ENCODE data around the gene TRIO. TPM values are rescaled to one million over a fixed set of nuclear protein-coding genes. Genes with fewer than 3 reads are reported as not detected.
"Not testable (repeated sequence)": the region's sequence is repeated elsewhere in the genome, so short reads cannot be mapped to it uniquely, and the experiment has no call there.

TRIO gene
- polyA plus RNA-seq, 1 donor from 2014 or later: 8.5 TPM

GRCh38 chr5:14206028-14206725 is 63.0 kb downstream of the TRIO start:
- Mint-ChIP-seq H3K4me3 (peak overlapping the region in 1 of 4 donors; percentile 42), H3K4me1 (peaks cover 66 to 78% (median 75%) of the 10 kb centered on the region in 3 donors), H3K27ac (peak overlapping the region; percentile 53 to 98 (median 90)), H3K36me3 (no peaks in the 10 kb centered on the region), H3K27me3 (no peaks in the 10 kb centered on the region), H3K9me3 (peaks cover 0 to 2% (median 0%) of the 10 kb centered on the region in 3 donors)

GRCh38 chr5:14207428-14207827 is 64.3 kb downstream of the TRIO start:
- not testable (repeated sequence) for H3K27me3 Mint-ChIP-seq, H3K9me3 Mint-ChIP-seq, H3K36me3 Mint-ChIP-seq
- Mint-ChIP-seq H3K4me1 (peaks cover 63 to 76% (median 68%) of the 10 kb centered on the region in 3 donors), H3K27ac (peak overlapping the region; percentile 90 to 98 (median 95)), H3K4me3 (peak overlapping the region; percentile 45 to 83 (median 74))

- Mint-ChIP-seq H3K36me3 (no peaks in the 10 kb centered on the region), H3K4me3 (peak overlapping the region; percentile 21 to 84 (median 70)), H3K27me3 (no peaks in the 10 kb centered on the region), H3K27ac (peak overlapping the region; percentile 90 to 98 (median 95)), H3K9me3 (no peaks in the 10 kb centered on the region), H3K4me1 (peaks cover 63 to 72% (median 63%) of the 10 kb centered on the region in 3 donors)
Measured at GRCh38 chr5:14208071-14209021, 65.2 kb downstream of the TRIO start.

GRCh38 chr5:14209222-14209822 is 66.2 kb downstream of the TRIO start:
- Mint-ChIP-seq H3K4me1 (peaks cover 53 to 72% (median 61%) of the 10 kb centered on the region in 3 donors), H3K9me3 (no peaks in the 10 kb centered on the region), H3K36me3 (no peaks in the 10 kb centered on the region), H3K27ac (peak overlapping the region; percentile 90 to 98 (median 95)), H3K4me3 (peak overlapping the region; percentile 67 to 84 (median 78)), H3K27me3 (no peaks in the 10 kb centered on the region)

- Mint-ChIP-seq H3K27me3 (no peaks in the 10 kb centered on the region), H3K9me3 (no peaks in the 10 kb centered on the region), H3K4me1 (peaks cover 53 to 72% (median 58%) of the 10 kb centered on the region in 3 donors), H3K36me3 (no peaks in the 10 kb centered on the region), H3K27ac (peak overlapping the region; percentile 90 to 98 (median 95)), H3K4me3 (peak overlapping the region in 3 of 4 donors; percentile 74 to 84 (median 81))
Measured at GRCh38 chr5:14209836-14210235, 66.7 kb downstream of the TRIO start.

- peak overlapping the region; percentile 49 to 88 (median 64) for H3K4me3 Mint-ChIP-seq
- H3K27ac Mint-ChIP-seq: peak overlapping the region; percentile 90 to 98 (median 95)
- no peaks in the 10 kb centered on the region for H3K9me3 Mint-ChIP-seq
- no peaks in the 10 kb centered on the region for H3K36me3 Mint-ChIP-seq
- H3K27me3 Mint-ChIP-seq: no peaks in the 10 kb centered on the region
- peaks cover 49 to 74% (median 57%) of the 10 kb centered on the region in 3 donors for H3K4me1 Mint-ChIP-seq
Measured at GRCh38 chr5:14210729-14211128, 67.6 kb downstream of the TRIO start.

GRCh38 chr5:14211818-14212803 is 69.0 kb downstream of the TRIO start:
- Mint-ChIP-seq H3K27ac (peak overlapping the region; percentile 95 to 98 (median 97)), H3K9me3 (peaks cover 0 to 2% (median 0%) of the 10 kb centered on the region in 3 donors), H3K36me3 (no peaks in the 10 kb centered on the region), H3K27me3 (no peaks in the 10 kb centered on the region), H3K4me3 (peak overlapping the region; percentile 70 to 87 (median 84)), H3K4me1 (peaks cover 57 to 82% (median 63%) of the 10 kb centered on the region in 3 donors)

- Mint-ChIP-seq H3K27ac (peak overlapping the region; percentile 95 to 98 (median 97)), H3K4me3 (peak overlapping the region; percentile 70 to 87 (median 84)), H3K36me3 (no peaks in the 10 kb centered on the region), H3K9me3 (peaks cover 0 to 2% (median 0%) of the 10 kb centered on the region in 3 donors), H3K27me3 (no peaks in the 10 kb centered on the region), H3K4me1 (peaks cover 50 to 83% (median 63%) of the 10 kb centered on the region in 3 donors)
Measured at GRCh38 chr5:14212838-14213237, 69.7 kb downstream of the TRIO start.

GRCh38 chr5:14213253-14213652 is 70.1 kb downstream of the TRIO start:
- H3K27ac Mint-ChIP-seq: peak overlapping the region; percentile 95 to 98 (median 97)
- H3K4me1 Mint-ChIP-seq: peaks cover 50 to 83% (median 63%) of the 10 kb centered on the region in 3 donors
- peaks cover 0 to 2% (median 0%) of the 10 kb centered on the region in 3 donors for H3K9me3 Mint-ChIP-seq
- no peaks in the 10 kb centered on the region for H3K36me3 Mint-ChIP-seq
- no peaks in the 10 kb centered on the region for H3K27me3 Mint-ChIP-seq
- peak overlapping the region; percentile 80 to 92 (median 88) for H3K4me3 Mint-ChIP-seq

- H3K4me3 Mint-ChIP-seq: peak overlapping the region; percentile 68 to 92 (median 84)
- peaks cover 0 to 2% (median 0%) of the 10 kb centered on the region in 3 donors for H3K9me3 Mint-ChIP-seq
- no peaks in the 10 kb centered on the region for H3K36me3 Mint-ChIP-seq
- H3K27me3 Mint-ChIP-seq: no peaks in the 10 kb centered on the region
- H3K27ac Mint-ChIP-seq: peak overlapping the region; percentile 85 to 98 (median 96)
- peaks cover 54 to 84% (median 64%) of the 10 kb centered on the region in 3 donors for H3K4me1 Mint-ChIP-seq
Measured at GRCh38 chr5:14213813-14214585, 70.9 kb downstream of the TRIO start.

GRCh38 chr5:14215901-14216300 is 72.8 kb downstream of the TRIO start:
- H3K27ac Mint-ChIP-seq: peak overlapping the region in 2 of 3 donors; percentile 38 to 96
- H3K27me3 Mint-ChIP-seq: no peaks in the 10 kb centered on the region
- peaks cover 2% of the 10 kb centered on the region for H3K36me3 Mint-ChIP-seq
- peaks cover 0 to 2% (median 0%) of the 10 kb centered on the region in 3 donors for H3K9me3 Mint-ChIP-seq
- H3K4me1 Mint-ChIP-seq: peaks cover 56 to 84% (median 63%) of the 10 kb centered on the region in 3 donors
- H3K4me3 Mint-ChIP-seq: peak overlapping the region in 3 of 4 donors; percentile 39 to 65 (median 41)

- H3K27me3 Mint-ChIP-seq: no peaks in the 10 kb centered on the region
- H3K9me3 Mint-ChIP-seq: peaks cover 0 to 2% (median 0%) of the 10 kb centered on the region in 3 donors
- H3K27ac Mint-ChIP-seq: peak overlapping the region in 2 of 3 donors; percentile 38 to 96
- H3K4me3 Mint-ChIP-seq: peak overlapping the region in 3 of 4 donors; percentile 41 to 65 (median 57)
- H3K4me1 Mint-ChIP-seq: peaks cover 59 to 86% (median 64%) of the 10 kb centered on the region in 3 donors
- H3K36me3 Mint-ChIP-seq: peaks cover 2% of the 10 kb centered on the region
Measured at GRCh38 chr5:14216372-14216771, 73.2 kb downstream of the TRIO start.

- H3K27ac Mint-ChIP-seq: peak overlapping the region in 2 of 3 donors; percentile 38 to 44
- peak overlapping the region in 2 of 4 donors; percentile 57 to 81 for H3K4me3 Mint-ChIP-seq
- peaks cover 63 to 90% (median 67%) of the 10 kb centered on the region in 3 donors for H3K4me1 Mint-ChIP-seq
- H3K36me3 Mint-ChIP-seq: peaks cover 2% of the 10 kb centered on the region
- H3K9me3 Mint-ChIP-seq: peaks cover 0 to 2% (median 0%) of the 10 kb centered on the region in 3 donors
- no peaks in the 10 kb centered on the region for H3K27me3 Mint-ChIP-seq
Measured at GRCh38 chr5:14216902-14217301, 73.8 kb downstream of the TRIO start.

All from IgD-negative memory B cell (primary cell).